T-helper 1 cell treated with Interleukin-12 subunit alpha and Interleukin-12 subunit beta and Interleukin-4 antibody, amounts not matched to agents 30 ng/mL and 1 ng/mL, for 36 hours (primary cell): ENCODE results near the gene TNFSF10. TPM values are rescaled to one million over a fixed set of nuclear protein-coding genes. Genes with fewer than 3 reads are reported as not detected.

Source experiments
- intact Hi-C: fragments of 100-400 bp; cut with micrococcal nuclease; formaldehyde crosslinking; loops from one replicate; pipeline ENCODE4 v1.15.1; 2024
- total RNA-seq: library from RNA; stranded (reverse); gene quantifications from 2 replicates; pipeline ENCODE4 v1.2.3, GENCODE V29; 2022

Gene TNFSF10
- total RNA-seq, 1 donor from 2014 or later, result 362 TPM

- intact Hi-C loops, result loop anchor here (1.0 kb wide), 1 partner anchor 9 kb away; no protein-coding TSS in a partner anchor
These were observed 22.9 kb upstream of the TNFSF10 start for GRCh38 chr3:172546105-172546504.

GRCh38 chr3:172544404-172544803, 21.2 kb upstream of the TNFSF10 start:
- intact Hi-C loops, result no loop called here

- intact Hi-C loops, result no loop called here
These were observed 20.7 kb upstream of the TNFSF10 start for GRCh38 chr3:172543884-172544283.

GRCh38 chr3:172543419-172543818, 20.2 kb upstream of the TNFSF10 start:
- intact Hi-C loops, result no loop called here

GRCh38 chr3:172542999-172543398, 19.8 kb upstream of the TNFSF10 start:
- intact Hi-C loops, result no loop called here

GRCh38 chr3:172541945-172542488, 18.8 kb upstream of the TNFSF10 start:
- intact Hi-C loops, result no loop called here

- intact Hi-C loops, result no loop called here
These were observed 16.8 kb upstream of the TNFSF10 start for GRCh38 chr3:172540049-172540448.

GRCh38 chr3:172539273-172539672, 16.0 kb upstream of the TNFSF10 start:
- intact Hi-C loops, result no loop called here

GRCh38 chr3:172538368-172539151, 15.3 kb upstream of the TNFSF10 start:
- intact Hi-C loops, result loop anchor here (1.0 kb wide), 1 partner anchor 8 kb away; no protein-coding TSS in a partner anchor

GRCh38 chr3:172537507-172538158, 14.4 kb upstream of the TNFSF10 start:
- intact Hi-C loops, result loop anchor here (1.0 to 2.0 kb wide), 3 partner anchors 7 to 15 kb away; partner anchors contain the start of gene TNFSF10

- intact Hi-C loops, result loop anchor here (1.0 to 2.0 kb wide), 2 partner anchors 9 to 14 kb away; partner anchors contain the start of gene TNFSF10
These were observed 13.8 kb upstream of the TNFSF10 start for GRCh38 chr3:172536993-172537419.

GRCh38 chr3:172536505-172536904, 13.3 kb upstream of the TNFSF10 start:
- intact Hi-C loops, result loop anchor here (2.0 kb wide), 1 partner anchor 14 kb away; the partner anchor contains the start of gene TNFSF10

GRCh38 chr3:172530566-172530965, 7.3 kb upstream of the TNFSF10 start:
- intact Hi-C loops, result loop anchor here (1.0 to 2.0 kb wide), 7 partner anchors 8 to 62 kb away; no protein-coding TSS in a partner anchor

GRCh38 chr3:172530101-172530561, 6.9 kb upstream of the TNFSF10 start:
- intact Hi-C loops, result loop anchor here (1.0 to 2.0 kb wide), 7 partner anchors 8 to 62 kb away; no protein-coding TSS in a partner anchor

- intact Hi-C loops, result no loop called here
These were observed 5.4 kb upstream of the TNFSF10 start for GRCh38 chr3:172528677-172529076.

GRCh38 chr3:172527306-172527705, 4.1 kb upstream of the TNFSF10 start:
- intact Hi-C loops, result no loop called here

GRCh38 chr3:172525116-172525613, 1.9 kb upstream of the TNFSF10 start:
- intact Hi-C loops, result no loop called here

GRCh38 chr3:172524611-172525010, 1.4 kb upstream of the TNFSF10 start:
- intact Hi-C loops, result loop anchor here (5.0 kb wide), 1 partner anchor 1062 kb away; the partner anchor contains the start of gene TNIK

- intact Hi-C loops, result loop anchor here (1.0 to 5.0 kb wide), 7 partner anchors 8 to 1060 kb away; partner anchors contain the start of genes ECT2 and TNIK
These were observed 1.1 kb downstream of the TNFSF10 start for GRCh38 chr3:172521837-172522726.

GRCh38 chr3:172520301-172520831, 2.9 kb downstream of the TNFSF10 start:
- intact Hi-C loops, result loop anchor here (5.0 kb wide), 1 partner anchor 1058 kb away; the partner anchor contains the start of gene TNIK
